Posterior vena cava (tissue), 2 donors: ENCODE results near the gene AIM2. TPM values are rescaled to one million over a fixed set of nuclear protein-coding genes. Genes with fewer than 3 reads are reported as not detected.
"Not testable (repeated sequence)": the region's sequence is repeated elsewhere in the genome, so short reads cannot be mapped to it uniquely, and the experiment has no call there.

Source experiments
- DNase-seq: peaks from one replicate; pipeline ENCODE4 v3.0.0-alpha.2; 2020; ENCODE audit warnings: low spot score
- intact Hi-C, 2 donors: fragments of 100-400 bp; cut with DNase I; formaldehyde crosslinking; loops; one replicate each; pipeline versions ENCODE4 v1.14.1 to v1.14.2; 2022 to 2023
- total RNA-seq, 2 donors: library from RNA; stranded (reverse); fragmentation: NEBNext Ultra II Directional; extraction: Animal tissue kit (Norgen Biotek cat#: 25700); gene quantifications; one replicate each; pipeline ENCODE4 v1.2.1, GENCODE V29; 2021
- donor health status: DM: yes; HTN: yes; CAD: no.
- donor health status: DM: yes; HTN: yes; CAD: no.

Gene AIM2
- total RNA-seq, 2 donors from 2014 or later = 1.4 to 1.5 TPM

GRCh38 chr1:159030877-159031447, 45.6 kb downstream of the AIM2 start:
- DNase-seq = no peak
- intact Hi-C loops = no loop called here

- DNase-seq = no peak
- intact Hi-C loops = no loop called here
Measured at GRCh38 chr1:159030311-159030710, 46.3 kb downstream of the AIM2 start.

- intact Hi-C loops, DNase-seq: not testable (repeated sequence)
Measured at GRCh38 chr1:159026841-159027240, 49.7 kb downstream of the AIM2 start.

- no peak for DNase-seq
- intact Hi-C loops = no loop called here
Measured at GRCh38 chr1:159025043-159025442, 51.5 kb downstream of the AIM2 start.

GRCh38 chr1:159023723-159024122, 52.8 kb downstream of the AIM2 start:
- no peak for DNase-seq
- intact Hi-C loops = no loop called here

- intact Hi-C loops = no loop called here
- no peak for DNase-seq
Measured at GRCh38 chr1:159015440-159015909, 61.1 kb downstream of the AIM2 start.

GRCh38 chr1:159014851-159015250, 61.7 kb downstream of the AIM2 start:
- no peak for DNase-seq
- intact Hi-C loops = no loop called here

GRCh38 chr1:159014003-159014571, 62.5 kb downstream of the AIM2 start:
- intact Hi-C loops = no loop called here
- DNase-seq = no peak

- DNase-seq = no peak
- intact Hi-C loops = no loop called here
Measured at GRCh38 chr1:159012495-159012894, 64.1 kb downstream of the AIM2 start.

Other genes starting within 250 kb of the AIM2 start
- gene MNDA, start 245.4 kb downstream of the AIM2 start, total RNA-seq = 10 to 100 TPM in 1 of 2 donors, 1 to 10 TPM in 1; 7.5 to 12.0 TPM
- 1 to 10 TPM; 1.6 to 3.4 TPM for gene PYHIN1, start 145.2 kb downstream of the AIM2 start, total RNA-seq
- gene IFI16, start 66.9 kb downstream of the AIM2 start, total RNA-seq = 10 to 100 TPM; 99.0 to 99.6 TPM
- gene CADM3, start 94.8 kb upstream of the AIM2 start, total RNA-seq = 10 to 100 TPM in 1 of 2 donors, 1 to 10 TPM in 1; 6.8 to 45.0 TPM
- 100 to 1,000 TPM; 110 TPM for gene ACKR1, start 128.1 kb upstream of the AIM2 start, total RNA-seq
- under 1 TPM; 0.71 to 0.93 TPM for gene FCER1A, start 225.6 kb upstream of the AIM2 start, total RNA-seq